ENCODE measurements around the gene CALR. TPM values are rescaled to one million over a fixed set of nuclear protein-coding genes. Genes with fewer than 3 reads are reported as not detected.
A peak's percentile ranks its signal among the peaks of the same experiment; 100 is the strongest.

The CALR gene
- total and polyA plus RNA-seq, 9 of the 15 experiments (the other 6 are each of a cell fraction or from before 2014, with no cell fraction given) = 126 to 811 (median 642) TPM

DNA sequence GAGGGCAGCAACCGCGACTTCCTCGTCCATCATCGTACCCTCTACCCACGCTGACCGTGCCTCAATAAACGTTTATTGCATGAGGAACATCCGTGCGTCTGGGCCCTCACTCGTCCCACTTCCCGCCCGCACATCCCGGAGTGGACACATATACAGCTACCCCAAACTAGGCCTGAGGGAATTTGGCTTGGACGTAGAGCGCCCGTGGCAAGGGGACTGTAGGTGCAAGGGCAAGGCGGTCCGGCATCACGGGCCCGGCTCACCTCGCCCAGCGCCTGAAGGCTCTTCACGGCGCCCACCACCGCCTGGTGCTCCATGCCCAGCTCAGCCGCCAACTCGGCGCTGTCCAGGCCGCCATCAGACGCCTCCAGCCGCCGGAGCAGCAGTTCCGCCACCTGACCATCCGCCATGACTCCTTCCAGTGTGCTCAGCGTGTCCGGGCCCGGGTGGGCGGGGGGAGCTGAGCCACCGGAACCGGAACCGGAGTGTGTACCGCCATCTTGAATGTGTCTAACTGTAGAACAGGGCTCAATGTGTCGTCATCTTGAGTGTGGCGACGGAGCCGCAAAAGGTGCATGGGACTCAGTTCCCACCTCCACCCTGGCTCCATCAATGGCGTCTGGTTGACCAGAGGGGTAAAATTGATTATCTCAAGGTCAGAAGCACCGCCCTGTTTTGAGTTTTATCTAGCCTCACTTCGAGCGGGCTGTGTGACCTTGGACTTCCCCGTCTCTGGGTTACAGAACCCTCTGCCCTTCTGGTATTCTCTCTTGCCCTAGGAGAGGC, 4.9 kb upstream of the CALR start, which contains the start of gene FARSA (continued):
- TF ChIP-seq NR0B1 (IDR thresholded peaks at IDR 0.05; ENCODE audit: partially characterized antibody) = no peak
- TF ChIP-seq, protein P1, sequence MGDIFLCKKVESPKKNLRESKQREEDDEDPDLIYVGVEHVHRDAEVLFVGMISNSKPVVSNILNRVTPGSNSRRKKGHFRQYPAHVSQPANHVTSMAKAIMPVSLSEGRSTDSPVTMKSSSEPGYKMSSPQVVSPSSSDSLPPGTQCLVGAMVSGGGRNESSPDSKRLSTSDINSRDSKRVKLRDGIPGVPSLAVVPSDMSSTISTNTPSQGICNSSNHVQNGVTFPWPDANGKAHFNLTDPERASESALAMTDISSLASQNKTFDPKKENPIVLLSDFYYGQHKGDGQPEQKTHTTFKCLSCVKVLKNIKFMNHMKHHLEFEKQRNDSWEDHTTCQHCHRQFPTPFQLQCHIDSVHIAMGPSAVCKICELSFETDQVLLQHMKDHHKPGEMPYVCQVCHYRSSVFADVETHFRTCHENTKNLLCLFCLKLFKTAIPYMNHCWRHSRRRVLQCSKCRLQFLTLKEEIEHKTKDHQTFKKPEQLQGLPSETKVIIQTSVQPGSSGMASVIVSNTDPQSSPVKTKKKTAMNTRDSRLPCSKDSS (IDR thresholded peaks at IDR 0.05; ENCODE audit: low read depth, partially characterized antibody) = no peak
- TF ChIP-seq, protein P2, sequence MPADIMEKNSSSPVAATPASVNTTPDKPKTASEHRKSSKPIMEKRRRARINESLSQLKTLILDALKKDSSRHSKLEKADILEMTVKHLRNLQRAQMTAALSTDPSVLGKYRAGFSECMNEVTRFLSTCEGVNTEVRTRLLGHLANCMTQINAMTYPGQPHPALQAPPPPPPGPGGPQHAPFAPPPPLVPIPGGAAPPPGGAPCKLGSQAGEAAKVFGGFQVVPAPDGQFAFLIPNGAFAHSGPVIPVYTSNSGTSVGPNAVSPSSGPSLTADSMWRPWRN (IDR thresholded peaks at IDR 0.05; ENCODE audit: low read depth) = no peak
- no peak for TF ChIP-seq ZNF134 (CRISPR knock-in tag; conservative IDR thresholded peaks at IDR 0.05)
- TF ChIP-seq ZNF740 (CRISPR knock-in tag; IDR thresholded peaks at IDR 0.05) = peak; percentile 70
- no peak for TF ChIP-seq ZNF740 (tag; IDR thresholded peaks at IDR 0.05)
- TF ChIP-seq TCF7L2 (IDR thresholded peaks at IDR 0.05; ENCODE audit: low read depth, low read length) = no peak
- TF ChIP-seq DACH1 (IDR thresholded peaks at IDR 0.05; ENCODE audit: partially characterized antibody) = no peak
- no peak for TF ChIP-seq POLR3G (IDR thresholded peaks at IDR 0.05; ENCODE audit: extremely low read depth, insufficient read length, insufficient replicate concordance)
- TF ChIP-seq ZFX (CRISPR knock-in tag; IDR thresholded peaks at IDR 0.05) = peak; percentile 73
- TF ChIP-seq BACH1 (tag; IDR thresholded peaks at IDR 0.05) = peak; percentile 63; the same call in 1 of the 2 replicates
- no peak for TF ChIP-seq ZNF583 (CRISPR knock-in tag; IDR thresholded peaks at IDR 0.05)
- no peak for TF ChIP-seq LEF1 (IDR thresholded peaks at IDR 0.05)
- 0 out of 2 replicates have a peak, but pooled peaks have one; percentile 36 for TF ChIP-seq ZFP91 (CRISPR knock-in tag; IDR thresholded peaks at IDR 0.05)
- TF ChIP-seq SOX6 (IDR thresholded peaks at IDR 0.05) = 0 out of 2 replicates have a peak, but pooled peaks have one; percentile 7
- peak; percentile 45; the same call in 1 of the 2 replicates for TF ChIP-seq CREB3 (tag; conservative IDR thresholded peaks at IDR 0.05; ENCODE audit: low read depth)
- TF ChIP-seq ARHGAP35 (IDR thresholded peaks at IDR 0.05; ENCODE audit: partially characterized antibody) = no peak
- no peak for TF ChIP-seq KLF1 (tag; IDR thresholded peaks at IDR 0.05)
- TF ChIP-seq HIVEP1 (CRISPR knock-in tag; IDR thresholded peaks at IDR 0.05) = no peak
- TF ChIP-seq PHF8 (IDR thresholded peaks at IDR 0.05; ENCODE audit: borderline replicate concordance, low read length) = peak; percentile 98; the same call in 1 of the 2 replicates
